ENCODE data around the gene CUEDC2. TPM values are rescaled to one million over a fixed set of nuclear protein-coding genes. Genes with fewer than 3 reads are reported as not detected.
A peak's percentile ranks its signal among the peaks of the same experiment; 100 is the strongest.

The CUEDC2 gene
- total RNA-seq, 6 experiments from 2014 or later, result 62.6 to 75.9 (median 72.5) TPM

GRCh38 chr10:102435133-102435497 is 2.7 kb upstream of the CUEDC2 start:
- H3K4me3 Mint-ChIP-seq, result peak overlapping the region; percentile 67; the same call in 1 of the 2 replicates
- H3K36me3 Mint-ChIP-seq (ENCODE audit: low read depth), result no peaks in the 10 kb centered on the region
- TF ChIP-seq CTCF (IDR thresholded peaks at IDR 0.05), result no peak
- H3K4me1 Mint-ChIP-seq (ENCODE audit: low read depth), result peaks cover 31% of the 10 kb centered on the region
- no peak for DNase-seq
- peak overlapping the region; percentile 0; the same call in 1 of the 2 replicates for H3K27ac Mint-ChIP-seq
- H3K27me3 Mint-ChIP-seq (ENCODE audit: insufficient read depth), result peaks cover 2% of the 10 kb centered on the region; the same call in 1 of the 2 replicates
- no peaks in the 10 kb centered on the region for H3K9me3 Mint-ChIP-seq

GRCh38 chr10:102434394-102435132 is 2.2 kb upstream of the CUEDC2 start:
- Mint-ChIP-seq H3K4me3 (no peak overlapping the region; the same call in 1 of the 2 replicates), H3K4me1 (ENCODE audit: low read depth) (peaks cover 31% of the 10 kb centered on the region), H3K9me3 (no peaks in the 10 kb centered on the region), H3K27me3 (ENCODE audit: insufficient read depth) (peaks cover 2% of the 10 kb centered on the region; the same call in 1 of the 2 replicates), H3K27ac (peak overlapping the region; percentile 0; the same call in 1 of the 2 replicates), H3K36me3 (ENCODE audit: low read depth) (no peaks in the 10 kb centered on the region)
- no peak for DNase-seq
- TF ChIP-seq CTCF (IDR thresholded peaks at IDR 0.05), result no peak

GRCh38 chr10:102433619-102434046 is 1.3 kb upstream of the CUEDC2 start:
- Mint-ChIP-seq H3K9me3 (no peaks in the 10 kb centered on the region), H3K36me3 (ENCODE audit: low read depth) (no peaks in the 10 kb centered on the region), H3K27ac (no peak overlapping the region), H3K4me1 (ENCODE audit: low read depth) (peaks cover 31% of the 10 kb centered on the region), H3K27me3 (ENCODE audit: insufficient read depth) (peaks cover 2% of the 10 kb centered on the region; the same call in 1 of the 2 replicates), H3K4me3 (no peak overlapping the region)
- TF ChIP-seq CTCF (IDR thresholded peaks at IDR 0.05), result no peak
- no peak for DNase-seq

- no peaks in the 10 kb centered on the region for H3K9me3 Mint-ChIP-seq
- peaks cover 44% of the 10 kb centered on the region for H3K4me1 Mint-ChIP-seq (ENCODE audit: low read depth)
- peak overlapping the region; percentile 93 for H3K27ac Mint-ChIP-seq
- no peak for TF ChIP-seq CTCF (IDR thresholded peaks at IDR 0.05)
- H3K27me3 Mint-ChIP-seq (ENCODE audit: insufficient read depth), result peaks cover 2% of the 10 kb centered on the region
- DNase-seq, result no peak
- H3K36me3 Mint-ChIP-seq (ENCODE audit: low read depth), result no peaks in the 10 kb centered on the region
- peak overlapping the region; percentile 93 for H3K4me3 Mint-ChIP-seq
These were observed 786 bp downstream of the CUEDC2 start for GRCh38 chr10:102431452-102432124.

GRCh38 chr10:102429468-102429867 is 2.9 kb downstream of the CUEDC2 start:
- Mint-ChIP-seq H3K4me1 (ENCODE audit: low read depth) (peaks cover 30% of the 10 kb centered on the region), H3K36me3 (ENCODE audit: low read depth) (no peaks in the 10 kb centered on the region), H3K9me3 (no peaks in the 10 kb centered on the region), H3K27ac (no peak overlapping the region), H3K27me3 (ENCODE audit: insufficient read depth) (no peaks in the 10 kb centered on the region; the same call in 1 of the 2 replicates), H3K4me3 (no peak overlapping the region)
- DNase-seq, result no peak
- TF ChIP-seq CTCF (IDR thresholded peaks at IDR 0.05), result no peak
